GM23338 (cell line): ENCODE results near the gene CHD9NB.

ENCODE experiments used
- CREB1 ChIP-seq: fragments of 250-450 bp; sonication (Bioruptor Pico); IDR thresholded peaks from 2 replicates; pipeline ENCODE4 v1.5.0; 2020; ENCODE audit warnings: low read depth, mild to moderate bottlenecking, moderate library complexity
- EZH2 ChIP-seq: fragments of 200-600 bp; sonication (generic); IDR thresholded peaks from one replicate; pipeline ENCODE4 v1.8.0; 2017; ENCODE audit warnings: antibody characterized with exemption, mild to moderate bottlenecking, low read depth; ENCODE audit not compliant: unreplicated experiment
- EZH2phosphoT487 ChIP-seq: fragments of 200-600 bp; sonication (generic); IDR thresholded peaks from one replicate; pipeline ENCODE4 v1.8.1; 2018; ENCODE audit warnings: antibody characterized with exemption; ENCODE audit not compliant: unreplicated experiment
- JUNB ChIP-seq: IDR thresholded peaks from one replicate; pipeline ENCODE4 v1.6.1; 2016; ENCODE audit warnings: antibody characterized with exemption; ENCODE audit not compliant: unreplicated experiment
- NANOG ChIP-seq: IDR thresholded peaks from 2 replicates; pipeline ENCODE4 v1.6.1; 2016; ENCODE audit warnings: antibody characterized with exemption, borderline replicate concordance
- POLR2AphosphoS5 ChIP-seq: IDR thresholded peaks from 2 replicates; pipeline ENCODE4 v1.6.1; 2016; ENCODE audit warnings: antibody characterized with exemption, low read depth
- ZNF114 ChIP-seq: fragments of 250-450 bp; sonication (Bioruptor Pico); IDR thresholded peaks from 2 replicates; pipeline ENCODE4 v1.5.0; 2020; ENCODE audit warnings: mild to moderate bottlenecking, moderate library complexity
- ZNF331 ChIP-seq: fragments of 250-450 bp; sonication (Bioruptor Pico); IDR thresholded peaks from 2 replicates; pipeline ENCODE4 v1.5.0; 2020; ENCODE audit warnings: low read depth, mild to moderate bottlenecking, moderate library complexity
- TF ChIP-seq, protein P1 (sequence below), 2 experiments: fragments of 200-600 bp in 1 of 2; sonication (generic) in 1 of 2; conservative IDR thresholded peaks; 2 replicates each; pipeline versions ENCODE4 v1.5.1 to v1.6.1; 2016 to 2017; ENCODE audit warnings: antibody characterized with exemption in 2 of 2, low read depth in 2 of 2, mild to moderate bottlenecking in 2 of 2, moderate library complexity in 1 of 2
- TF ChIP-seq, protein P2 (sequence below): IDR thresholded peaks from one replicate; pipeline ENCODE4 v1.6.1; 2018; ENCODE audit warnings: antibody characterized with exemption; ENCODE audit not compliant: unreplicated experiment

- TF ChIP-seq EZH2 (no peak), POLR2AphosphoS5 (no peak), EZH2phosphoT487 (no peak), NANOG (no peak), ZNF331 (CRISPR knock-in tag) (no peak), ZNF114 (CRISPR knock-in tag) (no peak), JUNB (no peak), CREB1 (no peak)
- TF ChIP-seq, protein P1, sequence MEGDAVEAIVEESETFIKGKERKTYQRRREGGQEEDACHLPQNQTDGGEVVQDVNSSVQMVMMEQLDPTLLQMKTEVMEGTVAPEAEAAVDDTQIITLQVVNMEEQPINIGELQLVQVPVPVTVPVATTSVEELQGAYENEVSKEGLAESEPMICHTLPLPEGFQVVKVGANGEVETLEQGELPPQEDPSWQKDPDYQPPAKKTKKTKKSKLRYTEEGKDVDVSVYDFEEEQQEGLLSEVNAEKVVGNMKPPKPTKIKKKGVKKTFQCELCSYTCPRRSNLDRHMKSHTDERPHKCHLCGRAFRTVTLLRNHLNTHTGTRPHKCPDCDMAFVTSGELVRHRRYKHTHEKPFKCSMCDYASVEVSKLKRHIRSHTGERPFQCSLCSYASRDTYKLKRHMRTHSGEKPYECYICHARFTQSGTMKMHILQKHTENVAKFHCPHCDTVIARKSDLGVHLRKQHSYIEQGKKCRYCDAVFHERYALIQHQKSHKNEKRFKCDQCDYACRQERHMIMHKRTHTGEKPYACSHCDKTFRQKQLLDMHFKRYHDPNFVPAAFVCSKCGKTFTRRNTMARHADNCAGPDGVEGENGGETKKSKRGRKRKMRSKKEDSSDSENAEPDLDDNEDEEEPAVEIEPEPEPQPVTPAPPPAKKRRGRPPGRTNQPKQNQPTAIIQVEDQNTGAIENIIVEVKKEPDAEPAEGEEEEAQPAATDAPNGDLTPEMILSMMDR (conservative IDR thresholded peaks at IDR 0.05; ENCODE audit: low read depth in 2 of 2): no peak
- TF ChIP-seq, protein P2, sequence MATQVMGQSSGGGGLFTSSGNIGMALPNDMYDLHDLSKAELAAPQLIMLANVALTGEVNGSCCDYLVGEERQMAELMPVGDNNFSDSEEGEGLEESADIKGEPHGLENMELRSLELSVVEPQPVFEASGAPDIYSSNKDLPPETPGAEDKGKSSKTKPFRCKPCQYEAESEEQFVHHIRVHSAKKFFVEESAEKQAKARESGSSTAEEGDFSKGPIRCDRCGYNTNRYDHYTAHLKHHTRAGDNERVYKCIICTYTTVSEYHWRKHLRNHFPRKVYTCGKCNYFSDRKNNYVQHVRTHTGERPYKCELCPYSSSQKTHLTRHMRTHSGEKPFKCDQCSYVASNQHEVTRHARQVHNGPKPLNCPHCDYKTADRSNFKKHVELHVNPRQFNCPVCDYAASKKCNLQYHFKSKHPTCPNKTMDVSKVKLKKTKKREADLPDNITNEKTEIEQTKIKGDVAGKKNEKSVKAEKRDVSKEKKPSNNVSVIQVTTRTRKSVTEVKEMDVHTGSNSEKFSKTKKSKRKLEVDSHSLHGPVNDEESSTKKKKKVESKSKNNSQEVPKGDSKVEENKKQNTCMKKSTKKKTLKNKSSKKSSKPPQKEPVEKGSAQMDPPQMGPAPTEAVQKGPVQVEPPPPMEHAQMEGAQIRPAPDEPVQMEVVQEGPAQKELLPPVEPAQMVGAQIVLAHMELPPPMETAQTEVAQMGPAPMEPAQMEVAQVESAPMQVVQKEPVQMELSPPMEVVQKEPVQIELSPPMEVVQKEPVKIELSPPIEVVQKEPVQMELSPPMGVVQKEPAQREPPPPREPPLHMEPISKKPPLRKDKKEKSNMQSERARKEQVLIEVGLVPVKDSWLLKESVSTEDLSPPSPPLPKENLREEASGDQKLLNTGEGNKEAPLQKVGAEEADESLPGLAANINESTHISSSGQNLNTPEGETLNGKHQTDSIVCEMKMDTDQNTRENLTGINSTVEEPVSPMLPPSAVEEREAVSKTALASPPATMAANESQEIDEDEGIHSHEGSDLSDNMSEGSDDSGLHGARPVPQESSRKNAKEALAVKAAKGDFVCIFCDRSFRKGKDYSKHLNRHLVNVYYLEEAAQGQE: no peak
Observed at GRCh38 chr16:53100131-53100748, 47.5 kb upstream of the CHD9NB start.
